COLO668 (cell line): Measurements from ENCODE around the gene NBEAL2.
"Not testable (repeated sequence)": the region's sequence is repeated elsewhere in the genome, so short reads cannot be mapped to it uniquely, and the experiment has no call there.

Experiments used
- DNase-seq: peaks from one replicate; lab custom pipeline; 2025; ENCODE audit not compliant: unreplicated experiment; lab: John Stamatoyannopoulos, UW

The NBEAL2 gene

GRCh38 chr3:47010910-47011309 lies 31.4 kb downstream of the NBEAL2 start:
- DNase-seq: no peak

GRCh38 chr3:47011371-47011770 lies 31.9 kb downstream of the NBEAL2 start:
- no peak for DNase-seq

- DNase-seq: no peak
Measured at GRCh38 chr3:47012342-47013230, 33.1 kb downstream of the NBEAL2 start.

- DNase-seq: no peak
Measured at GRCh38 chr3:47013231-47013630, 33.8 kb downstream of the NBEAL2 start.

- DNase-seq: no peak
Measured at GRCh38 chr3:47014036-47014435, 34.6 kb downstream of the NBEAL2 start.

- DNase-seq: no peak
Measured at GRCh38 chr3:47015151-47015550, 35.7 kb downstream of the NBEAL2 start.

GRCh38 chr3:47016086-47016933 lies 36.8 kb downstream of the NBEAL2 start:
- no peak for DNase-seq

- DNase-seq: no peak
Measured at GRCh38 chr3:47016934-47017435, 37.5 kb downstream of the NBEAL2 start.

GRCh38 chr3:47017504-47018268 lies 38.2 kb downstream of the NBEAL2 start:
- DNase-seq: no peak

- no peak for DNase-seq
Measured at GRCh38 chr3:47018269-47018611, 38.8 kb downstream of the NBEAL2 start.

GRCh38 chr3:47019201-47019600 lies 39.7 kb downstream of the NBEAL2 start:
- DNase-seq: no peak

- DNase-seq: no peak
Measured at GRCh38 chr3:47020311-47020710, 40.8 kb downstream of the NBEAL2 start.

GRCh38 chr3:47022641-47023071 lies 43.2 kb downstream of the NBEAL2 start:
- DNase-seq: peak; percentile 48

- no peak for DNase-seq
Measured at GRCh38 chr3:47024932-47025331, 45.5 kb downstream of the NBEAL2 start.

- not testable (repeated sequence) for DNase-seq
Measured at GRCh38 chr3:47026432-47026831, 47.0 kb downstream of the NBEAL2 start.

- no peak for DNase-seq
Measured at GRCh38 chr3:47028146-47028545, 48.7 kb downstream of the NBEAL2 start.

- DNase-seq: no peak
Measured at GRCh38 chr3:47028667-47029066, 49.2 kb downstream of the NBEAL2 start.

GRCh38 chr3:47031041-47031440 lies 51.6 kb downstream of the NBEAL2 start:
- DNase-seq: not testable (repeated sequence)

- no peak for DNase-seq
Measured at GRCh38 chr3:47034868-47035489, 55.5 kb downstream of the NBEAL2 start.

- DNase-seq: no peak
Measured at GRCh38 chr3:47035645-47036044, 56.2 kb downstream of the NBEAL2 start.

- no peak for DNase-seq
Measured at GRCh38 chr3:47036145-47036544, 56.7 kb downstream of the NBEAL2 start.
